GM04503 (cell line): ENCODE measurements around the gene KCNH6.

Experiments
- DNase-seq: peaks from one replicate; pipeline ENCODE4 v3.0.0-alpha.2; 2012; ENCODE audit warnings: low read depth

Gene KCNH6

GRCh38 chr17:63550817-63551639 lies 27.9 kb downstream of the KCNH6 start:
- peak; percentile 6 for DNase-seq

- DNase-seq = no peak
Observed at GRCh38 chr17:63552211-63552610, 29.1 kb downstream of the KCNH6 start.

GRCh38 chr17:63555500-63556156 lies 32.5 kb downstream of the KCNH6 start:
- no peak for DNase-seq

GRCh38 chr17:63557416-63557815 lies 34.3 kb downstream of the KCNH6 start:
- DNase-seq = no peak

- DNase-seq = no peak
Observed at GRCh38 chr17:63558441-63558840, 35.3 kb downstream of the KCNH6 start.

- no peak for DNase-seq
Observed at GRCh38 chr17:63561819-63562218, 38.7 kb downstream of the KCNH6 start.

- no peak for DNase-seq
Observed at GRCh38 chr17:63563339-63563738, 40.2 kb downstream of the KCNH6 start.

- no peak for DNase-seq
Observed at GRCh38 chr17:63564562-63564961, 41.4 kb downstream of the KCNH6 start.

GRCh38 chr17:63567229-63567628 lies 44.1 kb downstream of the KCNH6 start:
- DNase-seq = no peak

- no peak for DNase-seq
Observed at GRCh38 chr17:63568563-63568962, 45.4 kb downstream of the KCNH6 start.

DNA sequence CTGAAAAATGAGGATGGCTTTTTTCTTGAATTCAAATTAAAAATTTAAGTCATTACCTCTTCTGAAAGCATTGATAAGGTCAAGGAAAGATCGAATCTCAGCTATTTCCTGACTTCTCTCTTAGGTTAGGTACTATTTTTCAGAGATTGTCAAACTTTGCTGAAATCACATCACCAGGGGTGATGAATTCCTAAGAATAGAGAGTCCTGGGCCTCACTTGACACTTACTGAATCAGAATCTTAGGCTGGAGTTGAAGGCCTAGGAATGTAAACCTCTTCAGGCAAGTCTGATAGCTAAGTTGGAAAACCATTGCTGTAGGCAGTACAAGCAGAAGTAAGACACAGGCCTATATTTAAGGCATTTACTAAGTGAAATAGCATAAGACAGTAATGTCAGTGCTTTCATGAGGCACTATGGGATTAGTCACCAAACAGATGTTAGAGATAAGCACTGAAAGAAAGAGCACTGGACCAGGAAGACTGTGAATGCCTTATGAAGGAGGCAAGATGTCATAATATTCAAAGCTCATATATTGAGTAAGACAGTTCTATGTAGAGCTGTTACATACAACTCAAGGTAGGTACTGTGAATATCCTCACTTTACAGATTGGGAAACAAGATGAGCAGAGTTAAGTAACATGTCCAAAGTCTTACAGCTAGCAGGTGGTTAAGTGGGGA lies 48.6 kb downstream of the KCNH6 start:
- DNase-seq = peak; percentile 57

DNA sequence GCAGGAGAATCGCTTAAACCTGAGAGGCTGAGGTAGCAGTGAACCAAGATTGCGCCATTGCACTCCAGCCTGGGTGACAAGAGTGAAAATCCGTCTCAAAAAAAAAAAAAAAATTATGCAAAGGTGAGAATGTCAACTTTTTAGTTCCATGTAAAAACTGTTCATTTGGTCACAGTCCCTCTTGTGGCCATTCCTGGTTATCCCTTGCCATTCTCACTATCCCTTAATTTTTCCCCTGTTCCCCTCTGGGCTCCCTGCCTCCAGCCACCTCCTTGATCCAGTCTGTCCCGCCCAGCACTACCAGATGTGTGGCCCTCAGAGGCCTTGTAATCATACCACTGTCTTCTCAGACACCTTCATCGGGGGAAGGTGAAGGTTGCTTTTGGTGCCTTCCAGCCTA lies 50.5 kb downstream of the KCNH6 start:
- DNase-seq = no peak

GRCh38 chr17:63578027-63578768 lies 55.0 kb downstream of the KCNH6 start:
- no peak for DNase-seq

- DNase-seq = no peak
Observed at GRCh38 chr17:63578769-63579111, 55.6 kb downstream of the KCNH6 start.

DNA sequence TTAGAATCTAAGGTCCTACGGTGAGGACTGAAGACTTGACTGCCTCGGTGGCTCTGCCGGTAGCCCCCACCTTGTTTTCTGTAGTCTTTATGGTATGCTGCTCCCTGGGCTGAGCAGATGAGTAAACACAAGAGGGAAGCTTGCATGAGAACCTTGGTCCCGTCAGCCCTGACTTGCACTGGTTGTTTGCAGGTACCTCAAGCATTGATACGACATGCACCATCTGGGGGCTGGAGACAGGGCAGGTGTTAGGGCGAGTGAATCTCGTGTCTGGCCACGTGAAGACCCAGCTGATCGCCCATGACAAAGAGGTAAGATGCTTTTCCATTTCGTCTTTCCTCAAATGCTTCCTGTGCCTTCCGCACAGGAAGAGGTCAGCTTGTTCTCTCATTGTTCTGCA lies 56.5 kb downstream of the KCNH6 start:
- DNase-seq = no peak

GRCh38 chr17:63587770-63588169 lies 64.6 kb downstream of the KCNH6 start:
- no peak for DNase-seq

DNA sequence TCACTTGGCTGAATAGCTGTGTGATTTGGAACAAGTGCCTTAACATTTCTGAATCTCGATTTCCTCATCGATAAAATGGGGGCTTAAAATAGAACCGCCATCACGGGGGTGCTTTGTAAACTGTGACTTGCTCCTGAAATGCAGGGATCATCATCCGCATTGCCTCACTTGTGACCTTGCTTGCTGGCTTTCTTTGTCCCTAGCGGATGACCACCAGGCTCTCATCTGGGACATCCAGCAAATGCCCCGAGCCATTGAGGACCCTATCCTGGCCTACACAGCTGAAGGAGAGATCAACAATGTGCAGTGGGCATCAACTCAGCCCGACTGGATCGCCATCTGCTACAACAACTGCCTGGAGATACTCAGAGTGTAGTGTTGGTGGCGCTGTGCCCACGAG lies 65.6 kb downstream of the KCNH6 start:
- DNase-seq = no peak

- no peak for DNase-seq
Observed at GRCh38 chr17:63589646-63590045, 66.5 kb downstream of the KCNH6 start.

DNA sequence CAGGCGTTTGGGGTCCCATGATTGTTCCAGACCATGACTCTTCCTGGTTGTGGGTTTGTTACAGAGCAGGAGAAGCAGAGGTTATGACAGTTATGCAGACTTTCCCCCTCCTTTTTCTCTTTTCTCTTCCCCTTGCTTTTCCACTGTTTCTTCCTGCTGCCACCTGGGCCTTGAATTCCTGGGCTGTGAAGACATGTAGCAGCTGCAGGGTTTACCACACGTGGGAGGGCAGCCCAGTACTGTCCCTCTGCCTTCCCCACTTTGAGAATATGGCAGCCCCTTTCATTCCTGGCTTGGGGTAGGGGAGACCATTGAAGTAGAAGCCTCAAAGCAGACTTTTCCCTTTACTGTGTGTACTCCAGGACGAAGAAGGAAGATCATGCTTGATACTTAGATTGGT lies 69.6 kb downstream of the KCNH6 start:
- no peak for DNase-seq

GRCh38 chr17:63595132-63595531 lies 72.0 kb downstream of the KCNH6 start:
- no peak for DNase-seq
